OCI-M2 (cell line): ENCODE data around the gene KLF4.
"Not testable (repeated sequence)": the region's sequence is repeated elsewhere in the genome, so short reads cannot be mapped to it uniquely, and the experiment has no call there.

Experiments
- DNase-seq: peaks from one replicate; lab custom pipeline; 2025; ENCODE audit not compliant: unreplicated experiment; lab: John Stamatoyannopoulos, UW

KLF4 gene

GRCh38 chr9:107489687-107490605 lies at the start of gene KLF4:
TSS of gene KLF4 (minus strand) at chr9:107489769. CDS start at chr9:107489172, 597 bp downstream.
- DNase-seq = no peak

- DNase-seq = no peak
Measured at GRCh38 chr9:107536462-107536861, 46.9 kb upstream of the KLF4 start.

GRCh38 chr9:107534510-107535078 lies 45.0 kb upstream of the KLF4 start:
- no peak for DNase-seq

- no peak for DNase-seq
Measured at GRCh38 chr9:107530679-107531078, 41.1 kb upstream of the KLF4 start.

- no peak for DNase-seq
Measured at GRCh38 chr9:107528686-107529085, 39.1 kb upstream of the KLF4 start.

GRCh38 chr9:107523539-107523938 lies 34.0 kb upstream of the KLF4 start:
- no peak for DNase-seq

GRCh38 chr9:107520186-107520585 lies 30.6 kb upstream of the KLF4 start:
- no peak for DNase-seq

- no peak for DNase-seq
Measured at GRCh38 chr9:107518037-107518807, 28.7 kb upstream of the KLF4 start.

GRCh38 chr9:107513464-107514100 lies 24.0 kb upstream of the KLF4 start:
- DNase-seq = no peak

- DNase-seq = no peak
Measured at GRCh38 chr9:107504585-107505455, 15.3 kb upstream of the KLF4 start.

- DNase-seq = no peak
Measured at GRCh38 chr9:107502464-107502863, 12.9 kb upstream of the KLF4 start.

GRCh38 chr9:107500421-107501200 lies 11.0 kb upstream of the KLF4 start:
- not testable (repeated sequence) for DNase-seq

- DNase-seq = no peak
Measured at GRCh38 chr9:107496976-107497375, 7.4 kb upstream of the KLF4 start.

GRCh38 chr9:107492381-107492970 lies 2.9 kb upstream of the KLF4 start:
- DNase-seq = no peak

GRCh38 chr9:107491081-107492053 lies 1.8 kb upstream of the KLF4 start:
- no peak for DNase-seq

- not testable (repeated sequence) for DNase-seq
Measured at GRCh38 chr9:107490606-107490970, 1.0 kb upstream of the KLF4 start.

- DNase-seq = no peak
Measured at GRCh38 chr9:107489144-107489673, 360 bp downstream of the KLF4 start.
